ENCODE data around the gene ESRRB.
A peak's percentile ranks its signal among the peaks of the same experiment; 100 is the strongest.

ESRRB gene

GRCh38 chr14:76351941-76352340, 24.0 kb upstream of the ESRRB start:
- Histone ChIP-seq H3K9me3 (ENCODE audit: control insufficient read depth in 5 of 5, low read length in 5 of 5) (no peaks in the 10 kb centered on the region), H3K4me1 (ENCODE audit: control insufficient read depth in 5 of 5, insufficient read depth in 5 of 5, low read length in 5 of 5) (peaks cover 3 to 19% (median 8%) of the 10 kb centered on the region in 5 donors), H3K27ac (ENCODE audit: low read depth, low read length) (no peak overlapping the region), H3K9ac (ENCODE audit: low read length in 5 of 5) (no peak overlapping the region), H3K4me3 (ENCODE audit: low read depth in 1 of 5, low read length in 5 of 5) (no peak overlapping the region), H3K27me3 (ENCODE audit: control insufficient read depth in 5 of 5, insufficient read depth in 4 of 5, low read length in 5 of 5) (peaks cover 0 to 28% (median 13%) of the 10 kb centered on the region in 5 donors), H3K36me3 (ENCODE audit: control insufficient read depth in 5 of 5, insufficient read depth in 5 of 5, low read length in 5 of 5) (no peaks in the 10 kb centered on the region)

- Histone ChIP-seq H3K9ac (ENCODE audit: low read length in 5 of 5) (peak overlapping the region in 2 of 5 donors; percentile 16 to 38), H3K36me3 (ENCODE audit: control insufficient read depth in 5 of 5, insufficient read depth in 5 of 5, low read length in 5 of 5) (no peaks in the 10 kb centered on the region), H3K9me3 (ENCODE audit: control insufficient read depth in 5 of 5, low read length in 5 of 5) (no peaks in the 10 kb centered on the region), H3K4me3 (ENCODE audit: low read depth in 1 of 5, low read length in 5 of 5) (peak overlapping the region; percentile 33 to 60 (median 59)), H3K27me3 (ENCODE audit: control insufficient read depth in 5 of 5, insufficient read depth in 4 of 5, low read length in 5 of 5) (peaks cover 0 to 28% (median 13%) of the 10 kb centered on the region in 5 donors), H3K4me1 (ENCODE audit: control insufficient read depth in 5 of 5, insufficient read depth in 5 of 5, low read length in 5 of 5) (peaks cover 3 to 19% (median 8%) of the 10 kb centered on the region in 5 donors), H3K27ac (ENCODE audit: low read depth, low read length) (no peak overlapping the region)
Observed at GRCh38 chr14:76352639-76353281, 23.2 kb upstream of the ESRRB start.

- H3K36me3 ChIP-seq (ENCODE audit: control insufficient read depth in 5 of 5, insufficient read depth in 5 of 5, low read length in 5 of 5) = no peaks in the 10 kb centered on the region
Observed at GRCh38 chr14:76354310-76354709, 21.6 kb upstream of the ESRRB start.

GRCh38 chr14:76355771-76356170, 20.2 kb upstream of the ESRRB start:
- no peak overlapping the region for H3K9ac ChIP-seq (ENCODE audit: low read length in 5 of 5)
- no peaks in the 10 kb centered on the region for H3K36me3 ChIP-seq (ENCODE audit: control insufficient read depth in 5 of 5, insufficient read depth in 5 of 5, low read length in 5 of 5)
- H3K4me1 ChIP-seq (ENCODE audit: control insufficient read depth in 5 of 5, insufficient read depth in 5 of 5, low read length in 5 of 5) = peaks cover 3 to 9% (median 8%) of the 10 kb centered on the region in 5 donors
- H3K27me3 ChIP-seq (ENCODE audit: control insufficient read depth in 5 of 5, insufficient read depth in 4 of 5, low read length in 5 of 5) = peaks cover 0 to 31% (median 6%) of the 10 kb centered on the region in 5 donors
- no peak overlapping the region for H3K4me3 ChIP-seq (ENCODE audit: low read depth in 1 of 5, low read length in 5 of 5)
- H3K9me3 ChIP-seq (ENCODE audit: control insufficient read depth in 5 of 5, low read length in 5 of 5) = no peaks in the 10 kb centered on the region
- H3K27ac ChIP-seq (ENCODE audit: low read depth, low read length) = no peak overlapping the region

More at GRCh38 chr14:76354310-76354709, 21.6 kb upstream of the ESRRB start:
- Histone ChIP-seq H3K9me3 (ENCODE audit: control insufficient read depth in 5 of 5, low read length in 5 of 5) (no peaks in the 10 kb centered on the region), H3K27me3 (ENCODE audit: control insufficient read depth in 5 of 5, insufficient read depth in 4 of 5, low read length in 5 of 5) (peaks cover 0 to 27% (median 9%) of the 10 kb centered on the region in 5 donors), H3K4me3 (ENCODE audit: low read depth in 1 of 5, low read length in 5 of 5) (no peak overlapping the region), H3K4me1 (ENCODE audit: control insufficient read depth in 5 of 5, insufficient read depth in 5 of 5, low read length in 5 of 5) (peaks cover 3 to 9% (median 8%) of the 10 kb centered on the region in 5 donors), H3K27ac (ENCODE audit: low read depth, low read length) (no peak overlapping the region), H3K9ac (ENCODE audit: low read length in 5 of 5) (no peak overlapping the region)

DNA sequence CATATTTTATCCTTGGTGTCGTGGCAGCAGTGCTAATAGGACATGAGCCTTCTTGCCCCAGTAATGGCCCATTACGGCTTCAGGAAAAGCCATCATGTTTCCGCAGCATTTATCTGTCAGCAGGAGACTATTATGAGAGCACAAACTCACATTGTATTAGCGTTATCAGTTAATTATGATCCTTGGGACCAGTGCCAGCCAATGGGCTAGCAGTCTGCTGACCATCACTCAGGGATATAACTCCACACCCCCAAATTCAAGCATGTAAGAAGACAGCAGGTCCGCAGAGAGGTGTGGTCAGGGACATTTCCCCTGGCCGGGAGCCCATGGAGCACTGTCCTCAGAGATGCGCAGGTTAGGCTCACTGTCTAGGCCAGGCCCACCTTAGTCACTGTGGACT, 4.9 kb upstream of the ESRRB start:
- H3K9me3 ChIP-seq (ENCODE audit: control insufficient read depth in 5 of 5, low read length in 5 of 5) = no peaks in the 10 kb centered on the region
- H3K4me1 ChIP-seq (ENCODE audit: control insufficient read depth in 5 of 5, insufficient read depth in 5 of 5, low read length in 5 of 5) = peaks cover 0 to 3% (median 3%) of the 10 kb centered on the region in 5 donors
- H3K27ac ChIP-seq (ENCODE audit: low read depth, low read length) = no peak overlapping the region
- H3K4me3 ChIP-seq (ENCODE audit: low read depth in 1 of 5, low read length in 5 of 5) = no peak overlapping the region
- peaks cover 3 to 29% (median 18%) of the 10 kb centered on the region in 5 donors for H3K27me3 ChIP-seq (ENCODE audit: control insufficient read depth in 5 of 5, insufficient read depth in 4 of 5, low read length in 5 of 5)
- H3K36me3 ChIP-seq (ENCODE audit: control insufficient read depth in 5 of 5, insufficient read depth in 5 of 5, low read length in 5 of 5) = no peaks in the 10 kb centered on the region
- H3K9ac ChIP-seq (ENCODE audit: low read length in 5 of 5) = no peak overlapping the region

DNA sequence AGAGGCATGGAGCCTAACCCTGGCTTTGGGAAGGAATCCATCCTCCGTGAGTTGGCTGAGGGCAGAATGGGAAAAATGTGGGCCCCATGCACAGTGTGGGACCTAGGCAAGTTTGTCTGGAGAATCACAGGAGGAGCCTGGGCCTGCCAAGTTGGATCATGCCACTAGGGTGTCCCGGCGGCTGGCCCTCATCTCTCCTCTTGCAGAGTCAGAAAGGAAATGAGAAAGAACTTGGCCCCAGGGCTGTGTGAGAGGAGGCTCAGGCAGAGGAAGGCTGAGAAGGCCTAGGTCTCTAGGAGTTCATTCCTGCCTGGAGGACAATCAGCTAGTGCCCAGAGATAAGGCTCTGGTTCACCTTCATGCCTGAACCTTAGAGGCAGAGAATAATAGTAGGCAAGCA, 2.5 kb upstream of the ESRRB start:
- H3K27me3 ChIP-seq (ENCODE audit: control insufficient read depth in 5 of 5, insufficient read depth in 4 of 5, low read length in 5 of 5) = peaks cover 14 to 49% (median 37%) of the 10 kb centered on the region in 5 donors

GRCh38 chr14:76375484-76375883, 453 bp upstream of the ESRRB start:
- no peak overlapping the region for H3K27ac ChIP-seq (ENCODE audit: low read depth, low read length)
- H3K27me3 ChIP-seq (ENCODE audit: control insufficient read depth in 5 of 5, insufficient read depth in 4 of 5, low read length in 5 of 5) = peaks cover 23 to 63% (median 45%) of the 10 kb centered on the region in 5 donors
- H3K9me3 ChIP-seq (ENCODE audit: control insufficient read depth in 5 of 5, low read length in 5 of 5) = no peaks in the 10 kb centered on the region
- H3K4me3 ChIP-seq (ENCODE audit: low read depth in 1 of 5, low read length in 5 of 5) = no peak overlapping the region
- peaks cover 0 to 18% (median 14%) of the 10 kb centered on the region in 5 donors for H3K4me1 ChIP-seq (ENCODE audit: control insufficient read depth in 5 of 5, insufficient read depth in 5 of 5, low read length in 5 of 5)
- no peaks in the 10 kb centered on the region for H3K36me3 ChIP-seq (ENCODE audit: control insufficient read depth in 5 of 5, insufficient read depth in 5 of 5, low read length in 5 of 5)
- no peak overlapping the region for H3K9ac ChIP-seq (ENCODE audit: low read length in 5 of 5)

More for the DNA sequence above, 2.5 kb upstream of the ESRRB start:
- no peak overlapping the region for H3K27ac ChIP-seq (ENCODE audit: low read depth, low read length)
- no peak overlapping the region for H3K9ac ChIP-seq (ENCODE audit: low read length in 5 of 5)
- no peaks in the 10 kb centered on the region for H3K36me3 ChIP-seq (ENCODE audit: control insufficient read depth in 5 of 5, insufficient read depth in 5 of 5, low read length in 5 of 5)
- H3K9me3 ChIP-seq (ENCODE audit: control insufficient read depth in 5 of 5, low read length in 5 of 5) = no peaks in the 10 kb centered on the region
- H3K4me3 ChIP-seq (ENCODE audit: low read depth in 1 of 5, low read length in 5 of 5) = no peak overlapping the region
- peaks cover 0 to 18% (median 14%) of the 10 kb centered on the region in 5 donors for H3K4me1 ChIP-seq (ENCODE audit: control insufficient read depth in 5 of 5, insufficient read depth in 5 of 5, low read length in 5 of 5)

DNA sequence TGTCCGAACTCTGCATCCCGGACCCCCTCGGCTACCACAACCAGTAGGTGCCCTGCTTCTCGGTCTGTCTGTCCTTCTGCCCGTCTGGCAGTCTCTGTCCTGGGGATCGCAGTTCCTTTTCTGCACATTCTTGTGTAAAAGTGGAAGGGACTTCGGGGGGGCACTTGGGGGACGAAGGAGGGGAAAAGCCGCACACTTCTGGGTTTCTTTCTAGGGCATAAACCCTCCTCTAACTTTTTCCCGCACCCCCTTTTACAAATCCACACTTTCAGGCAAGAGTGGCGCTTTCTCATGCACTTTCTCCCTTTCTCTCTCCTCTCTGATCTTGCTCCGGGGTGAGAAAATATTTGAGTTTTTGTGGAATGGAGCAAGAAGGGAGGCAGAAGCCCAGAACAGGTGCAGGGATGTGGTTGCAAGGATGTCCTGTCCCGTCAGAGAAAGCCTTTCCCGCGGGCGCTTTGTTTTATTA, 506 bp downstream of the ESRRB start:
- Histone ChIP-seq H3K27me3 (ENCODE audit: control insufficient read depth in 5 of 5, insufficient read depth in 4 of 5, low read length in 5 of 5) (peaks cover 28 to 67% (median 52%) of the 10 kb centered on the region in 5 donors), H3K4me3 (ENCODE audit: low read depth in 1 of 5, low read length in 5 of 5) (peak overlapping the region in 3 of 5 donors; percentile 26 to 45 (median 38)), H3K27ac (ENCODE audit: low read depth, low read length) (no peak overlapping the region), H3K4me1 (ENCODE audit: control insufficient read depth in 5 of 5, insufficient read depth in 5 of 5, low read length in 5 of 5) (peaks cover 0 to 18% (median 14%) of the 10 kb centered on the region in 5 donors), H3K9ac (ENCODE audit: low read length in 5 of 5) (no peak overlapping the region), H3K36me3 (ENCODE audit: control insufficient read depth in 5 of 5, insufficient read depth in 5 of 5, low read length in 5 of 5) (no peaks in the 10 kb centered on the region), H3K9me3 (ENCODE audit: control insufficient read depth in 5 of 5, low read length in 5 of 5) (no peaks in the 10 kb centered on the region)

DNA sequence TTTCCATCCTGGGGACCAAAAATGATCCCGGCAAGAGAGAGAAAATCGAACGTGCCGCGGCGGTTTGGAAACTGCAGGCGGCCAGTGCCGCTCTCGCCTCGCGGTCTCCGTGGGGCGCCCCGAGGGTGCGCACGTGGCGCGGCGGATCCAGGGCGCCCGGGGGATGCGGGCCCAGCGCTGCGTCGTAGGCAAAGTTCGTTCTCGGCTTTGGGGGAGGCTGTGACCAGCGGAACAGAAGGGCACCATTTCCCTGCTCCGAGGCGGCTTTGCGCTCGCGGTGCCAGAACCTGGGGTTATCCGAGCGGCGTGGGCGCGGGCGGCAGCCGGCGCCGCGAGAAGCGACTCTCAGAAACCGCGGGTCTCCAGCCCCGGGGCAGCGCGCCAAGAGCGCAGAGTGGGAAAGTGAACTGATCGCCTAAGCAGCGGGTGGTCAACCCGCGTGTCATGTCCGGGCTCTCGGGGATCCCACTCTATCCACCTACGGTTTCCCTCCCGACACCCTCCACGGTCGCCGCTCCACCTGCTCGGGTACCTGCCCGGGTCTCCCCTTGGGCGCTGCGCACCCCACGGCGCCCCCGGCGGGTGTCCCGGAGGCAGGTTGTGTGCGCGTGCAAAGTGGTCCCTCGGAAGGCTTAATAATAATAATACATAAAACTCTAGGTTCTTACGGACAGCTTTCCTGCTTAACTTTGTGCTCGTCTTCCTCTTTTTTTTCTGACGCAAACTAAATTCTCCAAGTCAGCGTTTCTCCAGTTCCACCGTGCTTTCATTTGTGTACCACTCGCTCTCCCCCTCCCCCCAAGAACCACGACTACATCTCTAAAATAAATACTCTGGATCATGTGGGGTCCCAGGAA, 1.2 kb downstream of the ESRRB start:
- Histone ChIP-seq H3K27me3 (ENCODE audit: control insufficient read depth in 5 of 5, insufficient read depth in 4 of 5, low read length in 5 of 5) (peaks cover 31 to 69% (median 57%) of the 10 kb centered on the region in 5 donors), H3K27ac (ENCODE audit: low read depth, low read length) (no peak overlapping the region), H3K4me3 (ENCODE audit: low read depth in 1 of 5, low read length in 5 of 5) (peak overlapping the region; percentile 7 to 49 (median 39)), H3K9me3 (ENCODE audit: control insufficient read depth in 5 of 5, low read length in 5 of 5) (no peaks in the 10 kb centered on the region), H3K9ac (ENCODE audit: low read length in 5 of 5) (no peak overlapping the region), H3K4me1 (ENCODE audit: control insufficient read depth in 5 of 5, insufficient read depth in 5 of 5, low read length in 5 of 5) (peaks cover 0 to 18% (median 14%) of the 10 kb centered on the region in 5 donors), H3K36me3 (ENCODE audit: control insufficient read depth in 5 of 5, insufficient read depth in 5 of 5, low read length in 5 of 5) (no peaks in the 10 kb centered on the region)

DNA sequence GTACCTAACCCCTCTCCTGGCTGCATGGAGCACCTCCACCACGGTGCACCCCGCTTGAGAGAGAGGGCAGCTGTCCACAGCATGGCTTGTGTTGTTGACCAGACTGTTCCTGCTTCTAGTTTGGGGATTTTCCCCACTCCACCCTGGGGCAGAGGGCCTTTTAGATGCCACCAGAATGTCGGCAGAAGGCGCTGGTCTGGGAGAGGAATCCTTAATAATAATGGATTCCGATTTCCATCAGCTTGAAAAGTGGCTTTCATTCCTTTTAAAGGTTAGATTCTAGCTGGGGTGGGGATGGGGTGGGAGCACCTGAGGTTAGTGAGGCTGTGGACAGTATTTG, 1.8 kb downstream of the ESRRB start:
- Histone ChIP-seq H3K4me3 (ENCODE audit: low read depth in 1 of 5, low read length in 5 of 5) (peak overlapping the region in 4 of 5 donors; percentile 7 to 49 (median 42)), H3K27ac (ENCODE audit: low read depth, low read length) (no peak overlapping the region), H3K36me3 (ENCODE audit: control insufficient read depth in 5 of 5, insufficient read depth in 5 of 5, low read length in 5 of 5) (no peaks in the 10 kb centered on the region), H3K9ac (ENCODE audit: low read length in 5 of 5) (no peak overlapping the region), H3K27me3 (ENCODE audit: control insufficient read depth in 5 of 5, insufficient read depth in 4 of 5, low read length in 5 of 5) (peaks cover 34 to 71% (median 58%) of the 10 kb centered on the region in 5 donors), H3K4me1 (ENCODE audit: control insufficient read depth in 5 of 5, insufficient read depth in 5 of 5, low read length in 5 of 5) (peaks cover 0 to 18% (median 14%) of the 10 kb centered on the region in 5 donors), H3K9me3 (ENCODE audit: control insufficient read depth in 5 of 5, low read length in 5 of 5) (no peaks in the 10 kb centered on the region)
